Loucy (cell line): Measurements from ENCODE around the gene UBE2G2.

Source experiments
- H2AFZ ChIP-seq: fragments of 200-600 bp; sonication (generic); 2 replicates; pipeline ENCODE4 v1.6.0; 2016; ENCODE audit warnings: antibody characterized with exemption, mild to moderate bottlenecking, low read length, moderate library complexity
- H3F3A ChIP-seq: fragments of 200-600 bp; 2 replicates; pipeline ENCODE4 v1.6.0; 2016; ENCODE audit warnings: antibody characterized with exemption, low read depth, mild to moderate bottlenecking
- H3K27me3 ChIP-seq: fragments of 200-600 bp; sonication (generic); 2 replicates; pipeline ENCODE4 v1.6.1; 2014; ENCODE audit warnings: low read length, mild to moderate bottlenecking; ENCODE audit not compliant: insufficient read depth, poor library complexity, severe bottlenecking
- H3K36me3 ChIP-seq: fragments of 200-600 bp; sonication (generic); 2 replicates; pipeline ENCODE4 v1.6.1; 2016; ENCODE audit warnings: low read length; ENCODE audit not compliant: insufficient read depth
- H3K4me1 ChIP-seq: fragments of 200-600 bp; sonication (generic); 2 replicates; pipeline ENCODE4 v1.5.1; 2014; ENCODE audit warnings: low read length, mild to moderate bottlenecking; ENCODE audit not compliant: insufficient read depth, poor library complexity, severe bottlenecking
- H3K4me2 ChIP-seq: fragments of 200-600 bp; sonication (generic); 2 replicates; pipeline ENCODE4 v1.6.0; 2014; ENCODE audit warnings: antibody characterized with exemption, low read length, low read depth, mild to moderate bottlenecking; ENCODE audit not compliant: poor library complexity, severe bottlenecking
- H3K4me3 ChIP-seq: fragments of 200-600 bp; sonication (generic); 2 replicates; pipeline ENCODE4 v1.5.1; 2014; ENCODE audit warnings: low read length, mild to moderate bottlenecking, mixed read lengths; ENCODE audit not compliant: poor library complexity, severe bottlenecking
- H3K79me2 ChIP-seq: fragments of 200-600 bp; sonication (generic); 2 replicates; pipeline ENCODE4 v1.6.1; 2014; ENCODE audit warnings: low read length; ENCODE audit not compliant: insufficient read depth
- H3K9ac ChIP-seq: fragments of 200-600 bp; sonication (generic); 2 replicates; pipeline ENCODE4 v1.6.0; 2014; ENCODE audit warnings: mild to moderate bottlenecking, low read depth, low read length, moderate library complexity; ENCODE audit not compliant: poor library complexity, severe bottlenecking
- H3K9me2 ChIP-seq: fragments of 200-600 bp; sonication (generic); replicated peaks from 2 replicates; pipeline ENCODE4 v1.6.1; 2016; ENCODE audit warnings: low read depth, low read length, mixed read lengths
- H3K9me3 ChIP-seq: fragments of 200-600 bp; sonication (generic); 2 replicates; pipeline ENCODE4 v1.6.1; 2014; ENCODE audit warnings: mild to moderate bottlenecking, antibody characterized with exemption, low read length, low read depth; ENCODE audit not compliant: insufficient read depth
- H4K20me1 ChIP-seq: fragments of 200-600 bp; sonication (generic); 2 replicates; pipeline ENCODE4 v1.6.0; 2014; ENCODE audit warnings: antibody characterized with exemption, low read length, mild to moderate bottlenecking; ENCODE audit not compliant: insufficient read depth, poor library complexity, severe bottlenecking
- EZH2phosphoT487 ChIP-seq: fragments of 200-600 bp; IDR thresholded peaks from 2 replicates; pipeline ENCODE4 v1.6.1; 2018; ENCODE audit warnings: antibody characterized with exemption, mild to moderate bottlenecking, moderate library complexity, borderline replicate concordance
- TF ChIP-seq, protein P1 (sequence below): fragments of 200-600 bp; sonication (generic); conservative IDR thresholded peaks from 2 replicates; pipeline ENCODE4 v1.5.1; 2014; ENCODE audit warnings: mild to moderate bottlenecking, antibody characterized with exemption, low read length

The UBE2G2 gene

DNA sequence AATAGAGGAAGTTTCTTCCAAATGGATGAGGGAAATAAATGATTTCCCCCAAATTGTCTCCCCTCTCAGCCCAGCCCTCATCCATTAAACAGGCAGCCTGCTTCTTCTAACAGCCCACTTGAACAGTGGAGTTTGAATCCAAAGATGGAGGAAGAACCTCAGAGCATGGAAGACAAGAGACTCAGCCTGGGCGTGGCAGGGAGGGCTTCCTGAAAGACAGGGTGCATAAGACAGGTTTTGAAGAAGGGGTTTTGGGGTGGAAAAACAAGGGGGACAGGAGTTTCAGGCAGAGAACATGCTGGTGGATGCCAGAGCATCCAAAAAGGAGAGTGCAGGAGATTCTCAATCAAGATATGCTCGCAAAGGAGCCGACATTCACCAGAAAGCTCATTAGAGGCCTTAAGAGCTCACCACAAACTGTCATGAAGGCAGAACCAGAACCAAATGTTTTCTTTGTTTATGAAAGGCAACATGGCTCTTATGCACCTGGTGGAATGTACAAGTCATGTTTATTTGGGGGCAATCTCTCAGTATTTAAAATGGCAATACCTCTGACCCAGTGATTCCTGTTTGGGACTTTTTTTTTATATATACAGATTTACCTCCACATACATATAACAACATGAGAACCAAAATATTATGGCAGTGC lies 63.8 kb downstream of the UBE2G2 start:
- Histone ChIP-seq H3K4me1 (no peaks in the 10 kb centered on the region), H3K9me3 (peaks cover 25% of the 10 kb centered on the region; the same call in 1 of the 2 replicates)

DNA sequence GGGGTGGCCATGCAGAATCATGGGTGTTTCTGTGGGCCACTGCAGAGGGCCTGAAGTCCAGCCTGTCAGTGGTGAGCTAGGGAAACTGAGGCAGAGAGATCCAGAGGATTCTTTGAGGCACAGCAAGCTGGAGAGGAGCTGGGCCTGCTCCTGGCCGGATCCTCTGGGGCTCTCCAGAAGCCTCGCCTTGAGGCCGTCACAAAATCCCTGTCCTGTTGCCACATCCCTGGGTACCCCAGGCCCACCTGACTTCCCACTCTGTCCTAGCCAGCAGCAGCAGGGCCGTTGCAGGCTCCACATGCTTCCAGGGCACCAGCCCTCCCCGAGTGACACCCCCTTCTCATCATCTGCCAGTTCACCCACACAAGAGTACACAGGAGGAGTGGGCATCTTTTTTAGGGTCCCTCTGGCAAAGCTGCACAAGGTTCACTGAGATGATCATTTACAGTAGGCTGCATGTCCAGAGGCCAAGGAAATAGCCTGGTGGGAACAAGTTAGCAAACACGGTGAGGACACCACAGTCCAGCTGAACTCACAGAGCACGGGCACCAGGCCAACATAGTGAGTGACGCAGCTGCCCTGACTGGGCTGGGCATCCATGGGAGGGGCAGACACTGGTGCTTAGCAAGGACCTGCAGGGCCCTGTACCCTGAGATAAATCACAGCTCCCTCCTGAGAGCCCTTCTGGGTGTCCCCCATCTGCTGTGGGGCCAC lies 65.2 kb downstream of the UBE2G2 start:
- Histone ChIP-seq H3K9me3 (peaks cover 25% of the 10 kb centered on the region; the same call in 1 of the 2 replicates), H3K27me3 (no peaks in the 10 kb centered on the region), H3F3A (no peaks in the 10 kb centered on the region), H4K20me1 (no peaks in the 10 kb centered on the region), H3K9me2 (no peaks in the 10 kb centered on the region), H3K4me3 (no peak overlapping the region), H3K4me2 (no peak overlapping the region), H3K9ac (no peak overlapping the region), H3K36me3 (no peaks in the 10 kb centered on the region), H3K4me1 (no peaks in the 10 kb centered on the region), H3K79me2 (no peaks in the 10 kb centered on the region), H2AFZ (no peak overlapping the region)
- no peak for TF ChIP-seq EZH2phosphoT487
- TF ChIP-seq, protein P1, sequence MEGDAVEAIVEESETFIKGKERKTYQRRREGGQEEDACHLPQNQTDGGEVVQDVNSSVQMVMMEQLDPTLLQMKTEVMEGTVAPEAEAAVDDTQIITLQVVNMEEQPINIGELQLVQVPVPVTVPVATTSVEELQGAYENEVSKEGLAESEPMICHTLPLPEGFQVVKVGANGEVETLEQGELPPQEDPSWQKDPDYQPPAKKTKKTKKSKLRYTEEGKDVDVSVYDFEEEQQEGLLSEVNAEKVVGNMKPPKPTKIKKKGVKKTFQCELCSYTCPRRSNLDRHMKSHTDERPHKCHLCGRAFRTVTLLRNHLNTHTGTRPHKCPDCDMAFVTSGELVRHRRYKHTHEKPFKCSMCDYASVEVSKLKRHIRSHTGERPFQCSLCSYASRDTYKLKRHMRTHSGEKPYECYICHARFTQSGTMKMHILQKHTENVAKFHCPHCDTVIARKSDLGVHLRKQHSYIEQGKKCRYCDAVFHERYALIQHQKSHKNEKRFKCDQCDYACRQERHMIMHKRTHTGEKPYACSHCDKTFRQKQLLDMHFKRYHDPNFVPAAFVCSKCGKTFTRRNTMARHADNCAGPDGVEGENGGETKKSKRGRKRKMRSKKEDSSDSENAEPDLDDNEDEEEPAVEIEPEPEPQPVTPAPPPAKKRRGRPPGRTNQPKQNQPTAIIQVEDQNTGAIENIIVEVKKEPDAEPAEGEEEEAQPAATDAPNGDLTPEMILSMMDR, result no peak

More for the DNA sequence above, 63.8 kb downstream of the UBE2G2 start:
- Histone ChIP-seq H4K20me1 (no peaks in the 10 kb centered on the region), H3F3A (no peaks in the 10 kb centered on the region), H3K9me2 (no peaks in the 10 kb centered on the region), H3K9ac (no peak overlapping the region), H3K27me3 (no peaks in the 10 kb centered on the region), H3K79me2 (no peaks in the 10 kb centered on the region), H2AFZ (no peak overlapping the region), H3K4me3 (no peak overlapping the region), H3K4me2 (no peak overlapping the region), H3K36me3 (no peaks in the 10 kb centered on the region)
- TF ChIP-seq, protein P1, result no peak
- TF ChIP-seq EZH2phosphoT487, result no peak

DNA sequence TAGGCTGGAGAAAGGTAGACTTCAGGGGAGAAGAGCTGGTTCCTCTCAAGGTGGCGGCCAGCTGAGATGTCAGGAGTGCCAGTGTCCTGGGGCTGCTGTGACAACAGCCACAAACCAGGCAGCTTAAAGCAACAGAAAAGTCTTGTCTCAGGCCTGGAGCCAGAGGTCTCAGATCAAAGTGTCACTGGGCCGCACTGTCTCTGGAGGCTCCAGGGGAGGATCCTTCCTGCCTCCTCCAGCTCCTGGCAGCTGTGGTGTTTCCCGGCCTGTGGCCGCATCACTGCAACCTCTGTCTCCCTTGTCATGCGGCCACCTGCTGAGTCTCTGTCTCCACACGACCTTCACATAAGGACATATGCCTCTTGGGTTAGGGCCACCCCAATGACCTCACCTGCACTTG lies 65.8 kb downstream of the UBE2G2 start:
- H3K36me3 ChIP-seq, result no peaks in the 10 kb centered on the region
- no peak overlapping the region for H3K4me2 ChIP-seq
- no peak overlapping the region for H2AFZ ChIP-seq
- H3K9me3 ChIP-seq, result peaks cover 25% of the 10 kb centered on the region; the same call in 1 of the 2 replicates
- no peaks in the 10 kb centered on the region for H3K4me1 ChIP-seq
- no peaks in the 10 kb centered on the region for H3K9me2 ChIP-seq
- H4K20me1 ChIP-seq, result no peaks in the 10 kb centered on the region
- no peak overlapping the region for H3K9ac ChIP-seq
- H3K4me3 ChIP-seq, result no peak overlapping the region
- no peaks in the 10 kb centered on the region for H3K79me2 ChIP-seq
- H3F3A ChIP-seq, result no peaks in the 10 kb centered on the region
- no peaks in the 10 kb centered on the region for H3K27me3 ChIP-seq
- TF ChIP-seq, protein P1, result no peak
- no peak for TF ChIP-seq EZH2phosphoT487
